ENCODE data around the gene CXCL14.

GRCh38 chr5:135584918-135585317 lies 6.1 kb upstream of the CXCL14 start:
- TF ChIP-seq POLR2AphosphoS5 (IDR thresholded peaks at IDR 0.05): no peak
- TF ChIP-seq CTCF (IDR thresholded peaks at IDR 0.05): no peak
- no peak for TF ChIP-seq POLR2A (IDR thresholded peaks at IDR 0.05)
